Karpas-422 (cell line): ENCODE results near the gene RHBDD3. TPM values are rescaled to one million over a fixed set of nuclear protein-coding genes. Genes with fewer than 3 reads are reported as not detected.

Experiments
- DNase-seq: peaks from one replicate; pipeline ENCODE4 v3.0.0-alpha.2; 2015
- H2AFZ ChIP-seq: fragments of 200-600 bp; sonication (generic); 2 replicates; pipeline ENCODE4 v1.6.1; 2014; ENCODE audit warnings: antibody characterized with exemption, low read length, mixed read lengths
- H3K27ac ChIP-seq: fragments of 200-600 bp; sonication (generic); 2 replicates; pipeline ENCODE4 v1.5.1; 2014; ENCODE audit warnings: mild to moderate bottlenecking, low read length, moderate library complexity
- H3K27me3 ChIP-seq: fragments of 200-600 bp; sonication (generic); 2 replicates; pipeline ENCODE4 v1.6.1; 2014; ENCODE audit warnings: low read length, mixed read lengths
- H3K36me3 ChIP-seq: fragments of 200-600 bp; sonication (generic); 2 replicates; pipeline ENCODE4 v1.6.1; 2014; ENCODE audit warnings: low read length, mixed read lengths; ENCODE audit not compliant: insufficient read depth
- H3K4me1 ChIP-seq: fragments of 200-600 bp; sonication (generic); 2 replicates; pipeline ENCODE4 v1.6.1; 2014; ENCODE audit warnings: mild to moderate bottlenecking, low read length, mixed read lengths
- H3K4me2 ChIP-seq: fragments of 200-600 bp; sonication (generic); 2 replicates; pipeline ENCODE4 v1.6.1; 2014; ENCODE audit warnings: low read length, low read depth, mild to moderate bottlenecking; ENCODE audit not compliant: poor library complexity, severe bottlenecking
- H3K4me3 ChIP-seq: fragments of 200-600 bp; sonication (generic); 2 replicates; pipeline ENCODE4 v1.5.1; 2014; ENCODE audit warnings: mild to moderate bottlenecking, antibody characterized with exemption, low read length, mixed read lengths
- H3K79me2 ChIP-seq: fragments of 200-600 bp; sonication (generic); 2 replicates; pipeline ENCODE4 v1.6.1; 2014; ENCODE audit warnings: mild to moderate bottlenecking, low read length, mixed read lengths
- H3K9ac ChIP-seq: fragments of 200-600 bp; sonication (generic); 2 replicates; pipeline ENCODE4 v1.6.0; 2014; ENCODE audit warnings: low read length
- H3K9me2 ChIP-seq: fragments of 200-600 bp; sonication (generic), shearing (Covaris generic); replicated peaks from 2 replicates; pipeline ENCODE4 v1.6.0; 2014; ENCODE audit warnings: mild to moderate bottlenecking, low read length, moderate library complexity; ENCODE audit not compliant: insufficient read depth
- H3K9me3 ChIP-seq: fragments of 300-700, 200-600 bp; sonication (generic); 2 replicates; pipeline ENCODE4 v1.6.1; 2014; ENCODE audit warnings: low read length, mixed read lengths
- H4K20me1 ChIP-seq: fragments of 200-600 bp; sonication (generic); 2 replicates; pipeline ENCODE4 v1.6.1; 2014; ENCODE audit warnings: mild to moderate bottlenecking, antibody characterized with exemption, low read length, low read depth; ENCODE audit not compliant: insufficient read depth
- total RNA-seq: library from RNA; depleted of rRNA; stranded (reverse); fragments of >200 nt; shearing (Covaris generic); gene quantifications from 2 replicates; pipeline ENCODE4 v1.2.3, GENCODE V29; 2014; ENCODE audit warnings: low replicate concordance

RHBDD3 gene
- total RNA-seq, 1 experiment from 2014 or later = 8.8 TPM

- H3K27ac ChIP-seq = no peak overlapping the region
- H3K79me2 ChIP-seq = no peaks in the 10 kb centered on the region
- DNase-seq = no peak
- peaks cover 15% of the 10 kb centered on the region for H4K20me1 ChIP-seq
- no peak overlapping the region for H3K4me2 ChIP-seq
- H3K9me3 ChIP-seq = no peaks in the 10 kb centered on the region
- H3K9me2 ChIP-seq = no peaks in the 10 kb centered on the region
- no peak overlapping the region for H3K9ac ChIP-seq
- no peak overlapping the region for H3K4me3 ChIP-seq
- H2AFZ ChIP-seq = no peak overlapping the region
- H3K27me3 ChIP-seq = no peaks in the 10 kb centered on the region
- H3K36me3 ChIP-seq = no peaks in the 10 kb centered on the region; the same call in 1 of the 2 replicates
- H3K4me1 ChIP-seq = peaks cover 7% of the 10 kb centered on the region
These were observed 44.7 kb upstream of the RHBDD3 start for GRCh38 chr22:29312218-29313125.

DNA sequence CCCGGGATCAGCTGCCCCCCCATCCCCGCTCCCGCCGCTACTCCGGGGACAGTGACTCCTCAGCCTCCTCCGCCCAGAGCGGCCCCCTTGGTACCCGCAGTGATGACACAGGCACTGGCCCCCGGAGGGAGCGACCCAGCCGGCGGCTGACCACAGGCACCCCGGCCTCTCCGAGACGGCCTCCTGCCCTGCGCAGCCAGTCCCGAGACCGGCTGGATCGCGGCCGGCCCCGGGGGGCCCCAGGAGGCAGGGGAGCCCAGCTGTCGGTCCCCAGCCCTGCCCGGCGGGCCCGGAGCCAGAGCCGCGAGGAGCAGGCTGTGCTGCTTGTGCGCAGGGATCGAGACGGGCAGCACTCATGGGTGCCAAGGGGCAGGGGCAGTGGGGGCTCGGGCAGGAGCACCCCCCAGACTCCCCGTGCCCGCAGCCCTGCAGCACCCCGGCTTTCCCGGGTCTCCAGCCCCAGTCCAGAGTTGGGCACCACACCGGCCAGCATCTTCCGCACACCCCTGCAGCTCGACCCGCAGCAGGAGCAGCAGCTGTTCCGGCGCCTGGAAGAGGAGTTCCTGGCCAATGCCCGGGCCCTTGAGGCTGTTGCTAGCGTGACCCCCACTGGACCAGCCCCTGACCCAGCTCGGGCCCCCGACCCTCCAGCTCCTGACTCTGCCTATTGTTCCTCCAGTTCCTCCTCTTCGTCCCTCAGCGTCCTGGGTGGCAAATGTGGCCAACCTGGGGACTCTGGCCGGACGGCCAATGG is 43.9 kb upstream of the RHBDD3 start:
- H3K9me3 ChIP-seq = no peaks in the 10 kb centered on the region
- no peak overlapping the region for H3K9ac ChIP-seq
- no peaks in the 10 kb centered on the region for H3K27me3 ChIP-seq

GRCh38 chr22:29310863-29311339 is 43.1 kb upstream of the RHBDD3 start:
- peaks cover 9% of the 10 kb centered on the region for H3K4me1 ChIP-seq
- no peak overlapping the region for H3K4me2 ChIP-seq

More for the DNA sequence above, 43.9 kb upstream of the RHBDD3 start:
- H3K4me2 ChIP-seq = no peak overlapping the region
- H3K9me2 ChIP-seq = no peaks in the 10 kb centered on the region
- H3K36me3 ChIP-seq = no peaks in the 10 kb centered on the region; the same call in 1 of the 2 replicates
- DNase-seq = no peak
- no peak overlapping the region for H2AFZ ChIP-seq
- H4K20me1 ChIP-seq = peaks cover 15% of the 10 kb centered on the region
- H3K79me2 ChIP-seq = no peaks in the 10 kb centered on the region
- no peak overlapping the region for H3K4me3 ChIP-seq
- H3K27ac ChIP-seq = no peak overlapping the region
- peaks cover 7% of the 10 kb centered on the region for H3K4me1 ChIP-seq

DNA sequence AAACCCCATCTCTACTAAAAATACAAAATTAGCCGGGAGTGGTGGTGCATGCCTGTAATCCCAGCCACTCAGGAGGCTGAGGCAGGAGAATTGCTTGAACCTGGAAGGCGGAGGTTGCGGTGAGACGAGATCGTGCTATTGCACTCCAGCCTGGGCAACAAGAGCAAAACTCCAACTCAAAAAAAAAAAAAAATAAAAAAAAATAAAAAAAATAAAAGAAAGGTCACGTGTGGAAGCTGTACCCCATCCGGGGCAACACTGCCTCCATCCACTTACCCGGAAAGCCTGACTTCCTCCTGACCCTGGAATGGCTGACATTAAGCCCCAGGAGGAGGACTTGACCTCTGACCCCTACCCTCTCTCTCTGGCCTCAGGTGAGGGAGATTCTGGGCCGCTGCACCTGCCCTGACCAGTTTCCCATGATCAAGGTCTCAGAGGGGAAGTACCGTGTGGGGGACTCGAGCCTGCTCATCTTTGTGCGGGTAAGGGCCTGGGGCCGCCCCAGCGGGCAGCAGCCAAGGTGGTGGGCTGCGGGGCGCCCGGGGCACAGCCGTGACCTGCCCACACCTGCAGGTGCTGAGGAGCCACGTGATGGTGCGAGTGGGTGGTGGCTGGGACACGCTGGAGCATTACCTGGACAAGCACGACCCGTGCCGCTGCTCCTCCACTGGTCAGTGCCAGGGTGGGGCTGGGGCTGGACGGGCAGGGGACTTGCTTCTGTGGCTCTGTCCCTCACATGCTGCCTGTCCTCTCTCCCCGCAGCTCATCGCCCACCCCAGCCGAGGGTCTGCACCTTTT is 42.5 kb upstream of the RHBDD3 start:
- Histone ChIP-seq H3K9me2 (no peaks in the 10 kb centered on the region), H3K4me2 (no peak overlapping the region), H3K9ac (no peak overlapping the region), H3K79me2 (no peaks in the 10 kb centered on the region), H2AFZ (no peak overlapping the region), H3K4me1 (peaks cover 9% of the 10 kb centered on the region), H3K27me3 (no peaks in the 10 kb centered on the region), H4K20me1 (peaks cover 15% of the 10 kb centered on the region), H3K36me3 (no peaks in the 10 kb centered on the region; the same call in 1 of the 2 replicates), H3K27ac (no peak overlapping the region), H3K4me3 (no peak overlapping the region), H3K9me3 (no peaks in the 10 kb centered on the region)
- DNase-seq = no peak

More at GRCh38 chr22:29310863-29311339, 43.1 kb upstream of the RHBDD3 start:
- H3K79me2 ChIP-seq = no peaks in the 10 kb centered on the region
- H3K4me3 ChIP-seq = no peak overlapping the region
- H3K36me3 ChIP-seq = no peaks in the 10 kb centered on the region; the same call in 1 of the 2 replicates
- H4K20me1 ChIP-seq = peaks cover 15% of the 10 kb centered on the region
- no peak overlapping the region for H3K27ac ChIP-seq
- H3K9ac ChIP-seq = no peak overlapping the region
- no peak overlapping the region for H2AFZ ChIP-seq
- H3K27me3 ChIP-seq = no peaks in the 10 kb centered on the region
- H3K9me3 ChIP-seq = no peaks in the 10 kb centered on the region
- peak; percentile 58 for DNase-seq
- no peaks in the 10 kb centered on the region for H3K9me2 ChIP-seq

- H3K4me3 ChIP-seq = no peak overlapping the region
- H3K36me3 ChIP-seq = no peaks in the 10 kb centered on the region; the same call in 1 of the 2 replicates
- no peak for DNase-seq
- no peak overlapping the region for H3K4me2 ChIP-seq
- no peaks in the 10 kb centered on the region for H3K27me3 ChIP-seq
- H3K4me1 ChIP-seq = peaks cover 9% of the 10 kb centered on the region
- no peak overlapping the region for H3K27ac ChIP-seq
- H2AFZ ChIP-seq = no peak overlapping the region
- peaks cover 15% of the 10 kb centered on the region for H4K20me1 ChIP-seq
- no peaks in the 10 kb centered on the region for H3K79me2 ChIP-seq
- H3K9ac ChIP-seq = no peak overlapping the region
- no peaks in the 10 kb centered on the region for H3K9me2 ChIP-seq
- no peaks in the 10 kb centered on the region for H3K9me3 ChIP-seq
These were observed 41.7 kb upstream of the RHBDD3 start for GRCh38 chr22:29309332-29310064.

DNA sequence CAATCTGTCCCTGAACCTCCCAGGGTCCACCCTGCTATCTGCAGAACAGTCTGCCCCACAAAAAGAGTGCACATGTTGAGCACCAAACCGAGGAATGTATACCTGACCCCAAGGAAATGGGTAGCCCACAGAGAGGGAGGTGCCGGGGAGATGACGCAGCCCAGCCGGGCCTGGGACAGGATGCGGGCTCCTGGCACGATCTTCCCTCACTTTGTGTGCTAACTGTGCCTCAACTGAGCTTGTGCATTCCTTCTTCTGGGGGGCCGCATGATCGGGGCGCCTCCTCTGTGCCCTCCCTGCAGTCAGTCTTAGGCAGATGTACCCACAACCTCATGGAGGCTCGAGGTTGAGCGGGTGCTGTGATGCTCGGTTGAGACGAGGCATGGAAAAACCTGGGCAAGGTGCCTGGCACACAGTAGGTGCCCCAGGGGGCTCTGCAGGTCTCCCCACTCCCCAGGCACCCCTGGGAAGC is 41.0 kb upstream of the RHBDD3 start:
- H3K79me2 ChIP-seq = no peaks in the 10 kb centered on the region
- H3K27ac ChIP-seq = no peak overlapping the region
- H3K9me2 ChIP-seq = no peaks in the 10 kb centered on the region
- H3K4me1 ChIP-seq = peaks cover 9% of the 10 kb centered on the region
- DNase-seq = no peak
- H3K9ac ChIP-seq = no peak overlapping the region
- no peaks in the 10 kb centered on the region; the same call in 1 of the 2 replicates for H3K36me3 ChIP-seq
- H3K4me3 ChIP-seq = no peak overlapping the region
- H3K9me3 ChIP-seq = no peaks in the 10 kb centered on the region
- no peaks in the 10 kb centered on the region for H3K27me3 ChIP-seq
- peaks cover 15% of the 10 kb centered on the region for H4K20me1 ChIP-seq
- no peak overlapping the region for H3K4me2 ChIP-seq
- H2AFZ ChIP-seq = no peak overlapping the region

- no peaks in the 10 kb centered on the region for H3K9me2 ChIP-seq
- H3K27me3 ChIP-seq = no peaks in the 10 kb centered on the region
- H3K9ac ChIP-seq = no peak overlapping the region
These were observed 40.5 kb upstream of the RHBDD3 start for GRCh38 chr22:29308148-29308790.

More at GRCh38 chr22:29308148-29308790, 40.5 kb upstream of the RHBDD3 start:
- Histone ChIP-seq H3K9me3 (no peaks in the 10 kb centered on the region), H3K4me1 (peaks cover 12% of the 10 kb centered on the region), H2AFZ (no peak overlapping the region), H3K27ac (no peak overlapping the region), H3K36me3 (no peaks in the 10 kb centered on the region; the same call in 1 of the 2 replicates), H3K4me3 (no peak overlapping the region), H3K79me2 (no peaks in the 10 kb centered on the region), H3K4me2 (no peak overlapping the region), H4K20me1 (peaks cover 15% of the 10 kb centered on the region)
- no peak for DNase-seq
